Calu3 (cell line): ENCODE results near the gene ST6GALNAC6. TPM values are rescaled to one million over a fixed set of nuclear protein-coding genes. Genes with fewer than 3 reads are reported as not detected.
"Not testable (repeated sequence)": the region's sequence is repeated elsewhere in the genome, so short reads cannot be mapped to it uniquely, and the experiment has no call there.

Experiments
- BruUV-seq: library from RNA; stranded (reverse); fragments of 400-500 nt; replicated peaks from 2 replicates; lab custom pipeline; 2021; lab: Mats Ljungman, UMichigan
- CTCF ChIA-PET: fragments of 300-600 bp; sonication (Branson Sonifier 250); formaldehyde crosslinking; loops from one replicate; lab custom pipeline; 2022; ENCODE audit warnings: antibody characterized with exemption; lab: Charles Lee
- DNase-seq: peaks from one replicate; pipeline ENCODE4 v3.0.0; 2022
- H3K27ac Mint-ChIP-seq: one replicate; pipeline ENCODE4 v1.8.0; 2022; ENCODE audit warnings: mixed read lengths; ENCODE audit not compliant: unreplicated experiment
- H3K27me3 Mint-ChIP-seq: one replicate; pipeline ENCODE4 v1.8.0; 2022; ENCODE audit warnings: mixed read lengths; ENCODE audit not compliant: unreplicated experiment
- H3K36me3 Mint-ChIP-seq: one replicate; pipeline ENCODE4 v1.8.0; 2022; ENCODE audit warnings: mild to moderate bottlenecking, moderate library complexity, mixed read lengths; ENCODE audit not compliant: insufficient read depth, unreplicated experiment
- H3K4me1 Mint-ChIP-seq: one replicate; pipeline ENCODE4 v1.8.0; 2022; ENCODE audit warnings: mild to moderate bottlenecking, low read depth, mixed read lengths; ENCODE audit not compliant: unreplicated experiment
- H3K4me3 Mint-ChIP-seq: one replicate; pipeline ENCODE4 v1.8.0; 2022; ENCODE audit warnings: mild to moderate bottlenecking, low read depth, moderate library complexity, mixed read lengths; ENCODE audit not compliant: unreplicated experiment
- H3K9me3 Mint-ChIP-seq: one replicate; pipeline ENCODE4 v1.8.0; 2022; ENCODE audit warnings: low read depth, mixed read lengths; ENCODE audit not compliant: unreplicated experiment
- intact Hi-C: fragments of 100-400 bp; cut with micrococcal nuclease; formaldehyde crosslinking; loops from one replicate; pipeline ENCODE4 v1.10.0; 2022; ENCODE audit not compliant: unreplicated experiment
- total RNA-seq: library from RNA; stranded (reverse); gene quantifications from 2 replicates; pipeline ENCODE4 v1.2.3, GENCODE V29; 2022
- TF ChIP-seq, protein P1 (sequence below): fragments of 200-600 bp; IDR thresholded peaks from one replicate; pipeline ENCODE4 v1.8.0; 2022; ENCODE audit warnings: antibody characterized with exemption; ENCODE audit not compliant: unreplicated experiment

Gene ST6GALNAC6
- total RNA-seq, 1 experiment from 2014 or later: 9.1 TPM

DNA sequence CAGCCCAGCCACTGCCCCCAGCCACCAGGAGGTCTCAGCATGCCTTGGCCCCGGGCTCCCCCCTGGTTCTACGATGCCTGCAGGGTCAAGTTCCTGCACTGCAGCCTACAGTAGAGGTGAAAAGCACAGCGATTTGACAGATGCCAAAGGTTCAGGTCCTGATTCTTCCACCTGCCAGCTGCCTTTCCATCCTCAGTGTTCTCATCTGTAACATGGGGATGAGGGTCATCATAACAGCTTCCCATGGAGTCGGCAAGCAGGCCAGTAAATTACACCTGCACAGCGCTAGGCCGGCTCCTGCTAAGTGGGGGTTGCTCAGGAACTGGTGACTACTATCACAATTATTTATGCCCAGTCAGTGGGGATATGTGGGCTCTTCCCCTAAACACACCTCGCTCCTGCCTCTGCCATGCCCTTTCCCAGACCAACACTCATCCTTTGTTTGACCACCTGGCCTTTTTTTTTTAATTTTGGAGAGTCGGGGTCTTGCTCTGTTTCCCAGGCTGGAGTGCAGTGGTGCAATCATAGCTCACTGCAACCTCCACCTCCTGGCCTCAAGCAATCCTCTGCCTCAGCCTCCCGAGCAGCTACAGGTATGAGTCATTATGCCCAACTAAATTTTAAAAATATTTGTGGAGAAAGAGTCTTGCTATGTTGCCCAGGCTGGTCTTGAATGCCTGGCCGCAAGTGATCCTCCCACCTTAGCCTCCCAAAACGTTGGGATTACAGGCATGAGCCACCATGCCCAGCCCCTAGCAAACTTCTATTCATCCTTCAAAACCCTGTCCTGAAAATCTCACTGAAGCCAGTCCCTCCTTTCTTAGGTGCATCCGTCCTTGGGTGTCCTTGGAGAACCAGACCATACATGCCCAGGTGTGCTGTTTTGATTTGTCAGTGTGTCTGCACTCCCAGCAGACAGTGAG is 51.3 kb downstream of the ST6GALNAC6 start:
- H3K27ac Mint-ChIP-seq: no peak overlapping the region
- DNase-seq: no peak
- H3K9me3 Mint-ChIP-seq: peaks cover 8% of the 10 kb centered on the region
- H3K36me3 Mint-ChIP-seq: no peaks in the 10 kb centered on the region
- BruUV-seq: no TSS peak
- intact Hi-C loops: no loop called here
- CTCF ChIA-PET: no interaction called here
- TF ChIP-seq, protein P1, sequence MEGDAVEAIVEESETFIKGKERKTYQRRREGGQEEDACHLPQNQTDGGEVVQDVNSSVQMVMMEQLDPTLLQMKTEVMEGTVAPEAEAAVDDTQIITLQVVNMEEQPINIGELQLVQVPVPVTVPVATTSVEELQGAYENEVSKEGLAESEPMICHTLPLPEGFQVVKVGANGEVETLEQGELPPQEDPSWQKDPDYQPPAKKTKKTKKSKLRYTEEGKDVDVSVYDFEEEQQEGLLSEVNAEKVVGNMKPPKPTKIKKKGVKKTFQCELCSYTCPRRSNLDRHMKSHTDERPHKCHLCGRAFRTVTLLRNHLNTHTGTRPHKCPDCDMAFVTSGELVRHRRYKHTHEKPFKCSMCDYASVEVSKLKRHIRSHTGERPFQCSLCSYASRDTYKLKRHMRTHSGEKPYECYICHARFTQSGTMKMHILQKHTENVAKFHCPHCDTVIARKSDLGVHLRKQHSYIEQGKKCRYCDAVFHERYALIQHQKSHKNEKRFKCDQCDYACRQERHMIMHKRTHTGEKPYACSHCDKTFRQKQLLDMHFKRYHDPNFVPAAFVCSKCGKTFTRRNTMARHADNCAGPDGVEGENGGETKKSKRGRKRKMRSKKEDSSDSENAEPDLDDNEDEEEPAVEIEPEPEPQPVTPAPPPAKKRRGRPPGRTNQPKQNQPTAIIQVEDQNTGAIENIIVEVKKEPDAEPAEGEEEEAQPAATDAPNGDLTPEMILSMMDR: no peak
- H3K4me1 Mint-ChIP-seq: no peaks in the 10 kb centered on the region
- H3K27me3 Mint-ChIP-seq: peaks cover 11% of the 10 kb centered on the region
- H3K4me3 Mint-ChIP-seq: no peak overlapping the region

DNA sequence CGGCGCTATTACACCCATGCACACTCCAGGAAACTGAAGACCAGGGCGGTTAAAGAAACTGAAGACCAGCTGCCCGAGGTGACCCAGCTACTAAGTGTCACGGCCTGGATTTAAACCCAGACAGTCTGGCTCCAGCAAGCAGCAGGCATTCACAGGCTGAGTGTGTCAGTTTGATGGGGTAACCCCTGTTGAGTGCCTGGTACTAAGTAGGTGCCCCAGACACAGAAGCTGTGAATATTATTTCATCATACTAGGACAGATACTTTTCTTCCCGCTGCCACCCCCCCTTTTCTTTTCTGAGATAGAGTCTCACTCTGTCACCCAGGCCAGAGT is 52.3 kb downstream of the ST6GALNAC6 start:
- CTCF ChIA-PET: interaction anchor here (0.6 kb wide), 1 partner anchor 44 kb away, joined by 8 read pairs; the partner anchor contains the start of gene FPGS
- TF ChIP-seq, protein P1: no peak
- intact Hi-C loops: no loop called here
- Mint-ChIP-seq H3K4me3 (no peak overlapping the region), H3K4me1 (no peaks in the 10 kb centered on the region), H3K9me3 (peaks cover 8% of the 10 kb centered on the region), H3K36me3 (no peaks in the 10 kb centered on the region), H3K27ac (no peak overlapping the region), H3K27me3 (peaks cover 11% of the 10 kb centered on the region)
- BruUV-seq: no TSS peak
- DNase-seq: no peak

DNA sequence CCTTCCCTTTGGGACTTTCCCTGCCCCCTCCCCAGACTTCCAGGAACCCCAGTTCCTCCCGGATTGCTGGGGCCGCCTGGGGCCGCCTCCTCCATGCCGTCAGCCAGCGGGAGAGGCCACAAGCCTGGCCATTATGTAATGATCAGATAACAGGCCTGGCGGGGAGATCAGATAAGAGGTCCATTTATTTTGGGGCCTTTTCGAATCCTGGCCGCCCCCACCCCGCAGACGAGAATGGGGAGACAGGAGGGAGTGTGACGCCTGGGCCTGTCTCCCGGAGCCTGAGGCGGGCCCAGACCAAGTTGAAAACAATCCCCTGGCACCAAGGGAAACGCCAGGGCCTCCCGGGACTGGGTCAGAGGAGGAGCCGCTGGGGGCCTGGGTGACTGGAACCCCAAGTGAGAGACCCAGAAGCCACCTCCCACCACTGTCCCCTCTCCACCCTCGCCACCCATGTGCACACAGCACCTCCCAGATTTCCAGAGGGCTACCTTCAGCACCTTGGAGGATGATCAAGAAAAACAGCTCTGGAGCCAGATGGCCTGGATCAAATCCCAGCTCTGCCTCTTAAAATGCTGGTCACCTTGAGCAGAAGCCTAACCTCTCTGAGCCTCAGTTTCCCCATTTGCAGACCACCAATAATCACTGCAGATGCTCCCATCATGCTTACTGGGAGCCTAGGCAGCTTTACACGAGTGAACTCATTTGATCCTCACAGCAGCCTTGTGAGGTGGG is 52.8 kb downstream of the ST6GALNAC6 start:
- TF ChIP-seq, protein P1: no peak
- Mint-ChIP-seq H3K36me3 (no peaks in the 10 kb centered on the region), H3K9me3 (peaks cover 8% of the 10 kb centered on the region), H3K27me3 (peaks cover 11% of the 10 kb centered on the region), H3K27ac (no peak overlapping the region), H3K4me1 (no peaks in the 10 kb centered on the region), H3K4me3 (no peak overlapping the region)
- intact Hi-C loops: no loop called here
- CTCF ChIA-PET: interaction anchor here (0.5 to 0.6 kb wide), 2 partner anchors 44 to 192 kb away, joined by 3 to 8 read pairs; partner anchors contain the start of gene FPGS
- BruUV-seq: no TSS peak
- DNase-seq: no peak

DNA sequence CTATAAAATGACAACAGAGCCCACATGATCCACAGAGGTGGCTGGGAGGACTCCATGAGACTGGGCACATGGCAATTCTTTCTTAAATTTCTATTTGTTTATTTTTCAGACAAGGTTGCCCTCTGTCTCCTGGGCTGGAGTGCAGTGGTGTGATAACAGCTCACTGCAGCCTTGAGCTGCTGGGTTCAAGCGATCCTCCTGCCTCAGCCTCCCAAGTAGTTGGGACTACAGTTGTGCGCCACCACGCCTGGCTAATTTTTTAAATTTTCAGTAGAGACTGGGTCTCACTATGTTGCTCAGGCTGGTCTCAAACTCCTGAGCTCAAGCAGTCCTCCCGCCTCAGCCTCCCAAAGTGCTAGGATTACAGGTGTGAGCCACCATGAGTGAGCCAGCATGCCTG is 53.8 kb downstream of the ST6GALNAC6 start:
- not testable (repeated sequence) for BruUV-seq

More for the DNA sequence above, 53.8 kb downstream of the ST6GALNAC6 start:
- H3K4me3 Mint-ChIP-seq, DNase-seq, intact Hi-C loops, H3K9me3 Mint-ChIP-seq, H3K36me3 Mint-ChIP-seq, CTCF ChIA-PET, H3K4me1 Mint-ChIP-seq, H3K27ac Mint-ChIP-seq: not testable (repeated sequence)
- H3K27me3 Mint-ChIP-seq: peaks cover 11% of the 10 kb centered on the region
